Osteoblast (primary cell): ENCODE measurements around the gene CD200R1L. TPM values are rescaled to one million over a fixed set of nuclear protein-coding genes. Genes with fewer than 3 reads are reported as not detected.

Source experiments
- DNase-seq: peaks from one replicate; pipeline ENCODE4 v3.0.0; 2011; ENCODE audit warnings: low spot score, mixed read lengths; ENCODE audit not compliant: insufficient read length; ENCODE audit errors: missing footprints
- H2AFZ ChIP-seq: 2 replicates; pipeline ENCODE4 v1.6.0; 2011; ENCODE audit warnings: mild to moderate bottlenecking, low read length
- H3K27ac ChIP-seq: 2 replicates; pipeline ENCODE4 v1.5.1; 2011; ENCODE audit warnings: mild to moderate bottlenecking, low read depth, low read length, moderate library complexity
- H3K27me3 ChIP-seq: 2 replicates; pipeline ENCODE4 v1.6.0; 2012; ENCODE audit warnings: mild to moderate bottlenecking, control low read depth, inconsistent platforms, low read length, moderate library complexity; ENCODE audit not compliant: insufficient read depth
- H3K36me3 ChIP-seq: 2 replicates; pipeline ENCODE4 v1.5.1; 2011; ENCODE audit warnings: mild to moderate bottlenecking, low read length, control low read depth, moderate library complexity; ENCODE audit not compliant: insufficient read depth
- H3K4me1 ChIP-seq: 2 replicates; pipeline ENCODE4 v1.5.1; 2011; ENCODE audit warnings: mild to moderate bottlenecking, low read length, control low read depth, moderate library complexity; ENCODE audit not compliant: insufficient read depth
- H3K4me2 ChIP-seq: 2 replicates; pipeline ENCODE4 v1.6.0; 2011; ENCODE audit warnings: mild to moderate bottlenecking, low read length; ENCODE audit not compliant: insufficient read depth
- H3K4me3 ChIP-seq: fragments of 200-600 bp; sonication (generic); 3 replicates; pipeline ENCODE4 v1.5.1; 2012; ENCODE audit warnings: mild to moderate bottlenecking, low read length, inconsistent platforms; ENCODE audit not compliant: insufficient read depth
- H3K79me2 ChIP-seq: 2 replicates; pipeline ENCODE4 v1.6.0; 2012; ENCODE audit warnings: mild to moderate bottlenecking, low read length, control low read depth, inconsistent platforms; ENCODE audit not compliant: insufficient read depth
- H3K9me3 ChIP-seq: 2 replicates; pipeline ENCODE4 v1.5.1; 2011; ENCODE audit warnings: low read depth, low read length, control low read depth
- H4K20me1 ChIP-seq: 2 replicates; pipeline ENCODE4 v1.6.0; 2012; ENCODE audit warnings: mild to moderate bottlenecking, low read length, control low read depth; ENCODE audit not compliant: insufficient read depth
- total RNA-seq: library from RNA; depleted of rRNA; stranded (reverse); fragments of >200 nt; gene quantifications from 2 replicates; pipeline ENCODE4 v1.2.3, GENCODE V29; 2012
- TF ChIP-seq, protein P1 (sequence below): IDR thresholded peaks from 2 replicates; pipeline ENCODE4 v1.5.1; 2011; ENCODE audit warnings: mild to moderate bottlenecking, low read depth, low read length, moderate library complexity; ENCODE audit errors: extremely low read depth

CD200R1L gene
- total RNA-seq, 1 donor: not detected

DNA sequence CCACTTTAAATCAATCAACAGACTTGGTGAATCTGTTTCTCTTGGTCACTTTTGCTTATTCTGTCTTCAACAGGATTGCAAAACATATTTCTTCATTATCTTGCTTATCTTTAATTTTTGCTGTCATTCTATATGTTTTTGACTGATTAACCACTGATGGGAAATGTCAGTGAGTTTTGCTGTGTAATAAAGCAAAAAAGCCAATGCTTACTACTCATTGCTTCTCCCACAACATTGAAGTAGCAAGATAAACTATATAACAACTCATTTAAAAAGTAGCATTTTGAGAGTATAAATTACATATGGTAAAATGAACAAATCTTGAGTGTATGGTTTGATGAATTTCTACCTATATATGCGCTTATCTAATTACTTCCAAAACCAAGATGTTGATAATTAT, 892 bp downstream of the CD200R1L start:
- no peaks in the 10 kb centered on the region for H3K4me1 ChIP-seq
- H3K79me2 ChIP-seq: no peaks in the 10 kb centered on the region
- H2AFZ ChIP-seq: no peak overlapping the region
- no peak overlapping the region for H3K4me2 ChIP-seq
- H3K27me3 ChIP-seq: no peaks in the 10 kb centered on the region
- DNase-seq: no peak
- no peak overlapping the region for H3K4me3 ChIP-seq
- no peaks in the 10 kb centered on the region for H3K36me3 ChIP-seq
- no peaks in the 10 kb centered on the region for H4K20me1 ChIP-seq
- no peaks in the 10 kb centered on the region for H3K9me3 ChIP-seq
- TF ChIP-seq, protein P1, sequence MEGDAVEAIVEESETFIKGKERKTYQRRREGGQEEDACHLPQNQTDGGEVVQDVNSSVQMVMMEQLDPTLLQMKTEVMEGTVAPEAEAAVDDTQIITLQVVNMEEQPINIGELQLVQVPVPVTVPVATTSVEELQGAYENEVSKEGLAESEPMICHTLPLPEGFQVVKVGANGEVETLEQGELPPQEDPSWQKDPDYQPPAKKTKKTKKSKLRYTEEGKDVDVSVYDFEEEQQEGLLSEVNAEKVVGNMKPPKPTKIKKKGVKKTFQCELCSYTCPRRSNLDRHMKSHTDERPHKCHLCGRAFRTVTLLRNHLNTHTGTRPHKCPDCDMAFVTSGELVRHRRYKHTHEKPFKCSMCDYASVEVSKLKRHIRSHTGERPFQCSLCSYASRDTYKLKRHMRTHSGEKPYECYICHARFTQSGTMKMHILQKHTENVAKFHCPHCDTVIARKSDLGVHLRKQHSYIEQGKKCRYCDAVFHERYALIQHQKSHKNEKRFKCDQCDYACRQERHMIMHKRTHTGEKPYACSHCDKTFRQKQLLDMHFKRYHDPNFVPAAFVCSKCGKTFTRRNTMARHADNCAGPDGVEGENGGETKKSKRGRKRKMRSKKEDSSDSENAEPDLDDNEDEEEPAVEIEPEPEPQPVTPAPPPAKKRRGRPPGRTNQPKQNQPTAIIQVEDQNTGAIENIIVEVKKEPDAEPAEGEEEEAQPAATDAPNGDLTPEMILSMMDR: no peak
- H3K27ac ChIP-seq: no peak overlapping the region

DNA sequence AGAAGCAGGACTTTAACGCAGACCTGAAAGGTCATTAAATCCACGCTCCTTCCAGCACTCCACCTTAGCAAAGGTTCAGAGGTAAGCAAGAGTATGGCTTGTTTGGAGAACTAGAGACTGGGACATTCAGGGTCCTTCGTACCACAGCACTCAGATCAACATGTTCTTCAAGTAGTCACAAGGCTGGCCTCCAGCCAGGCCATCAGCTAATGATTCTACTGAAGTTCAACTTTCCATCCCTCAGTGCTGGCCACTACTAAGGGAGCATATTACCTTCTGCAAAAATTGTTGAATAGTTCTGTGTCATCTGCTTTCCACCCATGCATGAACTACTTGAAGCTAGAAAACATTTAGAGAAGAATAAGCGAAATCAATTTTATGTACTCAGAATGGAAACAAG, 17.6 kb downstream of the CD200R1L start:
- H3K79me2 ChIP-seq: no peaks in the 10 kb centered on the region
- no peaks in the 10 kb centered on the region for H3K4me1 ChIP-seq
- H3K9me3 ChIP-seq: no peaks in the 10 kb centered on the region
- H4K20me1 ChIP-seq: no peaks in the 10 kb centered on the region
- no peak for DNase-seq
- H3K4me2 ChIP-seq: no peak overlapping the region
- TF ChIP-seq, protein P1: no peak
- H3K27me3 ChIP-seq: peaks cover 24% of the 10 kb centered on the region
- H3K4me3 ChIP-seq: no peak overlapping the region
- no peak overlapping the region for H2AFZ ChIP-seq
- H3K27ac ChIP-seq: no peak overlapping the region
- H3K36me3 ChIP-seq: no peaks in the 10 kb centered on the region

DNA sequence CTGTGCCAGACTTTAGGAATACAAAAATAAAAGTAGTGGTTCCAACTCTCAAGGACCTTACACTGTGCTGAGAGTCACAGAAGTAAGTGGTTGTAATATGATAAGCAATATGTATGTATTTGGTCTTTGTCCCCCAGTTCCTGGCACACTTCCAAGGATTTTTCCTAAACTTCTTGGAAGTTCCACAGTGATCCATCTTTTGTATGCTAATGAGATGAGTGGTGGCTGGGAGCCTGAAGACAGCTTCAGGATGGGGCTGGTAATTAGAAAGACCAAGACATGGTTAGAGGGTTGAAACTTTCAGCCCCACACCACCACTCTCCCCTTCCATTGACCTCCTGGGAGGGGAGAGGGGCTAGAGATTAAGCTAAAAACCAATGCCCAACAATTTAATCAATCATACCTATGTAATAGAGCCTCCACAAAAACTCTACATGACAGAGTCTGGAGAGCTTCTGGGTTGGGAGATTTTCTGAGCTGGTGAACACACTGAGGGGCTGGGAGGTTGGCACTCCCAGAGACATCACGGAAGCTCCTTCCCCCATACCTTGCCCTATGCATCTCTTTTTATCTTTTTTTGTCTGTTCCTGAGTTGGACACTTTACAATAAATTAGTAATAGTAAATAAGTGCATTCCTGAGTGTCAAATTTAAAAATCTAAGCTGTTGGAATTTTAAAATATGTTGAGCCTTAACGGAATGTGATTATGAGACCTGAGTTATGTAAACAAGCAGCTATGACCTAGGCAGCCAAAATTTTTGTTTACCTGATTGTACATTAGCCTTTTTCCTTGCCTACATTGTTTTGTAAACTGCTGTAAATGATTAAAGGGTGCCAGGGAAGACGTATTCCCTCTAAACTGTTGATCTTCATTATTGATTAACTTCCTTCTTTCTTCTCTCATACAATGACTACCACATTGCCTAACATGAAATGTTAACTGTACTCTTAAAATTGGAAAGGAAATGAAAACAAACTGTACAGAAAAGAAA, 24.3 kb downstream of the CD200R1L start:
- Histone ChIP-seq H3K36me3 (no peaks in the 10 kb centered on the region), H3K4me1 (no peaks in the 10 kb centered on the region), H3K4me3 (no peak overlapping the region), H2AFZ (no peak overlapping the region), H4K20me1 (no peaks in the 10 kb centered on the region), H3K27ac (no peak overlapping the region), H3K79me2 (no peaks in the 10 kb centered on the region), H3K4me2 (no peak overlapping the region), H3K27me3 (peaks cover 13% of the 10 kb centered on the region), H3K9me3 (no peaks in the 10 kb centered on the region)
- TF ChIP-seq, protein P1: no peak
- DNase-seq: no peak

DNA sequence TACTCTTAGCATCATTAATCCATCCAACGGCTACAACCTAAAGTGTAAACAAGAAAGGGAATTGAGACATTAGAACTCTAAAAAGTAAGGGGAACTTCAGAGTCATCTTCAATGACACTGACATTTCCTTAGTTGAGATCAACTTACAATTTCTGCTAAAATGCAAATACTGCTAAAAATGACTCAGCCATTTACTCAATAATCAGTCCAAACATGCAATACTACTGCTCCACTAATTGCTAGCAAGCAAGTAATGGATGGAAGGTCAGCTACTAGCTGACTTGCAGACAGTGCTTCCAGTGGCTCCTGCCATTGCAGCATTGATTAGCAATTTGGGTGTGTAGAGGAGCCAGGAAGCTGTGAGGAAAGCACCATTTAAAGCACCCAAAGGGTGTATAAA, 28.4 kb downstream of the CD200R1L start:
- TF ChIP-seq, protein P1: no peak
- Histone ChIP-seq H2AFZ (no peak overlapping the region), H4K20me1 (no peaks in the 10 kb centered on the region), H3K4me1 (peaks cover 9% of the 10 kb centered on the region), H3K79me2 (no peaks in the 10 kb centered on the region), H3K4me3 (no peak overlapping the region), H3K27me3 (no peaks in the 10 kb centered on the region), H3K36me3 (no peaks in the 10 kb centered on the region), H3K9me3 (no peaks in the 10 kb centered on the region), H3K4me2 (no peak overlapping the region), H3K27ac (no peak overlapping the region)
- DNase-seq: no peak
